ENCODE results near the gene MAGI2.

Gene MAGI2

GRCh38 chr7:78792006-78792405, 661.5 kb downstream of the MAGI2 start:
- TF ChIP-seq, protein P1, sequence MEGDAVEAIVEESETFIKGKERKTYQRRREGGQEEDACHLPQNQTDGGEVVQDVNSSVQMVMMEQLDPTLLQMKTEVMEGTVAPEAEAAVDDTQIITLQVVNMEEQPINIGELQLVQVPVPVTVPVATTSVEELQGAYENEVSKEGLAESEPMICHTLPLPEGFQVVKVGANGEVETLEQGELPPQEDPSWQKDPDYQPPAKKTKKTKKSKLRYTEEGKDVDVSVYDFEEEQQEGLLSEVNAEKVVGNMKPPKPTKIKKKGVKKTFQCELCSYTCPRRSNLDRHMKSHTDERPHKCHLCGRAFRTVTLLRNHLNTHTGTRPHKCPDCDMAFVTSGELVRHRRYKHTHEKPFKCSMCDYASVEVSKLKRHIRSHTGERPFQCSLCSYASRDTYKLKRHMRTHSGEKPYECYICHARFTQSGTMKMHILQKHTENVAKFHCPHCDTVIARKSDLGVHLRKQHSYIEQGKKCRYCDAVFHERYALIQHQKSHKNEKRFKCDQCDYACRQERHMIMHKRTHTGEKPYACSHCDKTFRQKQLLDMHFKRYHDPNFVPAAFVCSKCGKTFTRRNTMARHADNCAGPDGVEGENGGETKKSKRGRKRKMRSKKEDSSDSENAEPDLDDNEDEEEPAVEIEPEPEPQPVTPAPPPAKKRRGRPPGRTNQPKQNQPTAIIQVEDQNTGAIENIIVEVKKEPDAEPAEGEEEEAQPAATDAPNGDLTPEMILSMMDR (conservative IDR thresholded peaks at IDR 0.05; ENCODE audit: low read length): no peak
- DNase-seq (ENCODE audit: low read depth): no peak
- H3K4me3 ChIP-seq (ENCODE audit: low read length): no peak overlapping the region

- TF ChIP-seq, protein P1 (conservative IDR thresholded peaks at IDR 0.05; ENCODE audit: low read length): no peak
- DNase-seq (ENCODE audit: low read depth): no peak
- H3K4me3 ChIP-seq (ENCODE audit: low read length): no peak overlapping the region
These were observed 665.0 kb downstream of the MAGI2 start for GRCh38 chr7:78788464-78788863.

- H3K4me3 ChIP-seq (ENCODE audit: low read length): no peak overlapping the region
- TF ChIP-seq, protein P1 (conservative IDR thresholded peaks at IDR 0.05; ENCODE audit: low read length): no peak
- DNase-seq (ENCODE audit: low read depth): no peak
These were observed 665.6 kb downstream of the MAGI2 start for GRCh38 chr7:78787854-78788253.

- TF ChIP-seq, protein P1 (conservative IDR thresholded peaks at IDR 0.05; ENCODE audit: low read length): no peak
- no peak overlapping the region for H3K4me3 ChIP-seq (ENCODE audit: low read length)
- DNase-seq (ENCODE audit: low read depth): no peak
These were observed 667.4 kb downstream of the MAGI2 start for GRCh38 chr7:78786055-78786454.

DNA sequence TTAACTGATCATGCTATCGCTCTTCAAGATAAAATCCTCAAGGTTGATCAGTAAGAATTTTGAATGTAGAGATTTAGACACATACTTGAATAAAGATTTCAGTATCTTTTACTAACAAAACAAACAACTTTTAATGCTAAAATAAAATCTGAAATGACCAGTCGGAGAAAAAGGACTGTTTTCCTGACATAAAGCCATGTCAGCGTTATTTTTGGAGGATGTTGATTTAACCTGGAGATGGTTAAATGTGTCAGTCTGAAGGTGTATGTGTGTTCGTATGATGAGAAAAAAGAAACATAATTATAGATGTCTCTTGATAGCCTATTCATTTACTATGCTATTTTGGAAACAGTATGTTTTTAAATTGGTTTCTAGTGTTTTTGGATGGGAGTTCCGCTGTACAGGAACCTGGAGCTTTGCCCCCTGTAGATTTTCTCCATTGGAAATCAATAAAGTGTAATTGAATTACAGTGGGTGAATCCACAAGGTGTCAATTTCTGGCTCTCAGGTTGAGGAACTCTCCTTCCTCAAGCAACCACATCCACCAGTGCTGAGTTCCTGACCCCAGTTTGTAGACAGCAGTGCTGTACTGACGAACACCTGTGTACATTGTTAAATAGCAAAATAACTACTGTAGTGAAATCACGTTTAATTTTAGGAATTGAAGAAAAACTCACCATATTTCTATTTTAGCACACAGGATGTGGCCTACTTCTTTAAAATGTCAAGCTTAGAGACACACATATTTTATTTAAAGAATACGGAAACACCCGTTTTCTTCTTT, 670.1 kb downstream of the MAGI2 start:
- TF ChIP-seq, protein P1 (conservative IDR thresholded peaks at IDR 0.05; ENCODE audit: low read length): no peak
- no peak overlapping the region for H3K4me3 ChIP-seq (ENCODE audit: low read length)
- no peak for DNase-seq (ENCODE audit: low read depth)

DNA sequence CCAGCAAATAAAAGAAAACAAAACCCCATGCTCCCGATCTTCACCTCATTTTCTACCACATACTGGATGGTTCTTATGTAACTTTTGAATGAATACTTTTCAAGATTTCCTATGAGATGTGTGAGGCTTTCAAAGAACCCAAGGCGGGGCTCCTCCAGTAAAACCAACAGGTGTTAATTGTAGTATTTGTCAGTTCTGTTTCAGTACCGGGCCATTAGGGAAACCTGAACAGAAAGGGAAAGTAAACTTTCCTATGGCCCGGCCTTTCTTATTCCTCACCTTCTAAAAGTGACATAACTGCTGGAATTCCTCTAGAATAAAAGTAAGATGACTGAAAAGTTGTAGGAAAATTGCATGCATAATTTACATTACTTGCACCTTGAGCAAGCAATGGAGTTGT, 672.9 kb downstream of the MAGI2 start:
- TF ChIP-seq, protein P1 (conservative IDR thresholded peaks at IDR 0.05; ENCODE audit: low read length): no peak
- no peak overlapping the region for H3K4me3 ChIP-seq (ENCODE audit: low read length)
- DNase-seq (ENCODE audit: low read depth): no peak

GRCh38 chr7:78779788-78780187, 673.7 kb downstream of the MAGI2 start:
- TF ChIP-seq, protein P1 (conservative IDR thresholded peaks at IDR 0.05; ENCODE audit: low read length): no peak
- DNase-seq (ENCODE audit: low read depth): no peak

More at GRCh38 chr7:78779788-78780187, 673.7 kb downstream of the MAGI2 start:
- H3K4me3 ChIP-seq (ENCODE audit: low read length): no peak overlapping the region
